PFSK-1 (cell line): ENCODE results near the gene RNF19B.

Experiments
- POLR2AphosphoS5 ChIP-seq: IDR thresholded peaks from 2 replicates; pipeline ENCODE4 v1.6.1; 2012; ENCODE audit warnings: low read depth, mild to moderate bottlenecking, control low read depth, low read length, moderate library complexity
- TAF1 ChIP-seq: IDR thresholded peaks from 2 replicates; pipeline ENCODE4 v1.6.1; 2012; ENCODE audit warnings: low read length, control low read depth, borderline replicate concordance; ENCODE audit not compliant: insufficient read depth
- TF ChIP-seq, protein P1 (sequence below), 2 experiments: IDR thresholded peaks; 2 replicates each; pipeline versions ENCODE4 v1.6.1 to v1.8.0; 2011 to 2012; ENCODE audit warnings: low read depth in 2 of 2, low read length in 2 of 2, control low read depth in 1 of 2, inconsistent platforms in 1 of 2, mild to moderate bottlenecking in 1 of 2, moderate library complexity in 1 of 2; ENCODE audit not compliant: insufficient read depth in 1 of 2

DNA sequence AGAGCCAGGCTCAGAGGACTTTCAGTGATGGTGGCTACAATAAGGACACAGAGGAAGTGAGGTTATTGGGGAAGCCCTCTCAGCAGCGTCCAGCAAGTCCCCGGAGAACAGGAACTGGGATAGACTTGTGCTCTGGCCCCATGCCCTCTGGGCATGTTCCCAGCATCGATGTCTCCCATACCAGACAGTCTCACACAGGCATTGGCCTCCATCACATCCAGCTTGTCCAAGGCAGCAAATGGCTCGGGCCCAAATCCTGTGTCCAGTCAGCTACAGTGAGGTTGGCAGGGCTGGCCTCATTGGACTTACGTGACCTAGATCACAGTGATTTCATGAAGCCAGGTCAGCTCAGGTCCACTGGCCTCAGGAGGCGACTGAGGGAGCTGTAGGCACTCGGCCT lies 43.8 kb downstream of the RNF19B start:
- TF ChIP-seq POLR2AphosphoS5: no peak
- TF ChIP-seq, protein P1, sequence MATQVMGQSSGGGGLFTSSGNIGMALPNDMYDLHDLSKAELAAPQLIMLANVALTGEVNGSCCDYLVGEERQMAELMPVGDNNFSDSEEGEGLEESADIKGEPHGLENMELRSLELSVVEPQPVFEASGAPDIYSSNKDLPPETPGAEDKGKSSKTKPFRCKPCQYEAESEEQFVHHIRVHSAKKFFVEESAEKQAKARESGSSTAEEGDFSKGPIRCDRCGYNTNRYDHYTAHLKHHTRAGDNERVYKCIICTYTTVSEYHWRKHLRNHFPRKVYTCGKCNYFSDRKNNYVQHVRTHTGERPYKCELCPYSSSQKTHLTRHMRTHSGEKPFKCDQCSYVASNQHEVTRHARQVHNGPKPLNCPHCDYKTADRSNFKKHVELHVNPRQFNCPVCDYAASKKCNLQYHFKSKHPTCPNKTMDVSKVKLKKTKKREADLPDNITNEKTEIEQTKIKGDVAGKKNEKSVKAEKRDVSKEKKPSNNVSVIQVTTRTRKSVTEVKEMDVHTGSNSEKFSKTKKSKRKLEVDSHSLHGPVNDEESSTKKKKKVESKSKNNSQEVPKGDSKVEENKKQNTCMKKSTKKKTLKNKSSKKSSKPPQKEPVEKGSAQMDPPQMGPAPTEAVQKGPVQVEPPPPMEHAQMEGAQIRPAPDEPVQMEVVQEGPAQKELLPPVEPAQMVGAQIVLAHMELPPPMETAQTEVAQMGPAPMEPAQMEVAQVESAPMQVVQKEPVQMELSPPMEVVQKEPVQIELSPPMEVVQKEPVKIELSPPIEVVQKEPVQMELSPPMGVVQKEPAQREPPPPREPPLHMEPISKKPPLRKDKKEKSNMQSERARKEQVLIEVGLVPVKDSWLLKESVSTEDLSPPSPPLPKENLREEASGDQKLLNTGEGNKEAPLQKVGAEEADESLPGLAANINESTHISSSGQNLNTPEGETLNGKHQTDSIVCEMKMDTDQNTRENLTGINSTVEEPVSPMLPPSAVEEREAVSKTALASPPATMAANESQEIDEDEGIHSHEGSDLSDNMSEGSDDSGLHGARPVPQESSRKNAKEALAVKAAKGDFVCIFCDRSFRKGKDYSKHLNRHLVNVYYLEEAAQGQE (IDR thresholded peaks at IDR 0.05; ENCODE audit: insufficient read depth in 1 of 2, low read depth in 2 of 2, low read length in 2 of 2): no peak
- no peak for TF ChIP-seq TAF1
